Heart right ventricle (tissue), 16 donors: ENCODE results near the gene ZNF35. TPM values are rescaled to one million over a fixed set of nuclear protein-coding genes. Genes with fewer than 3 reads are reported as not detected.

ENCODE experiments used
- ATAC-seq, 8 donors: fragments of 200-7000 bp; cut with Tn5 transposase; one replicate each; pipeline ENCODE4 v1.9.1; 2020; ENCODE audit warnings: mild to moderate bottlenecking in 8 of 8, moderate library complexity in 8 of 8, moderate number of reproducible peaks in 1 of 8
- DNase-seq, 2 donors: peaks; one replicate each; pipeline ENCODE4 v3.0.0-alpha.2; 2020
- H3K27ac ChIP-seq, 10 donors: fragments of 200-600 bp; sonication (generic) in 2 of 10; one replicate each; pipeline versions ENCODE4 v1.5.0 to v1.8.0; 2020 to 2022; ENCODE audit warnings: mild to moderate bottlenecking in 3 of 10
- H3K27me3 ChIP-seq, 7 donors: fragments of 200-600 bp; one replicate each; pipeline ENCODE4 v1.8.0; 2021 to 2022; ENCODE audit warnings: mild to moderate bottlenecking in 2 of 7
- H3K36me3 ChIP-seq, 9 donors: fragments of 200-600 bp; sonication (generic) in 1 of 9; one replicate each; pipeline versions ENCODE4 v1.5.0 to v1.8.0; 2020 to 2022; ENCODE audit warnings: mild to moderate bottlenecking in 2 of 9
- H3K4me1 ChIP-seq, 9 donors: fragments of 200-600 bp; sonication (generic) in 1 of 9; one replicate each; pipeline versions ENCODE4 v1.5.0 to v1.8.0; 2020 to 2022; ENCODE audit warnings: mild to moderate bottlenecking in 4 of 9
- H3K4me3 ChIP-seq, 10 donors: fragments of 200-600 bp; sonication (generic) in 2 of 10; one replicate each; pipeline versions ENCODE4 v1.5.0 to v1.8.0; 2020 to 2022; ENCODE audit warnings: mild to moderate bottlenecking in 7 of 10, moderate library complexity in 2 of 10
- H3K9me3 ChIP-seq, 11 donors: fragments of 200-600 bp in 10 of 11; sonication (generic) in 2 of 11; one replicate each; pipeline versions ENCODE4 v1.5.0 to v1.8.0; 2013 to 2022; ENCODE audit warnings: mild to moderate bottlenecking in 2 of 11, control low read depth in 1 of 11, moderate library complexity in 1 of 11
- CTCF ChIP-seq, 9 donors: fragments of 200-600 bp; sonication (generic) in 2 of 9; IDR thresholded peaks; one replicate each; pipeline versions ENCODE4 v1.5.0 to v1.8.0; 2021 to 2022; ENCODE audit warnings: antibody characterized with exemption in 9 of 9, mild to moderate bottlenecking in 5 of 9, moderate library complexity in 1 of 9
- WGBS, 2 donors: extraction: QIAGEN DNeasy Blood & Tissue Kit; methylation state at CpG; one replicate each; pipeline ENCODE4 v1.1.7; 2013; ENCODE audit warnings: inconsistent platforms in 1 of 2; 5-methylcytosine and 5-hydroxymethylcytosine counted together
- intact Hi-C, 10 donors: fragments of 100-400 bp; cut with DNase I; formaldehyde crosslinking; loops; one replicate each; pipeline versions ENCODE4 v1.11.1 to v1.14.2; 2022
- polyA plus RNA-seq, 2 donors: library from polyadenylated mRNA; stranded (reverse); fragments of 200-250 nt; gene quantifications; one replicate each; pipeline ENCODE4 v1.2.3, GENCODE V29; 2013
- total RNA-seq, 10 donors: library from RNA; stranded (reverse); fragmentation: NEBNext Ultra II Directional in 3 of 10; extraction: Animal tissue kit (Norgen Biotek cat#: 25700) in 3 of 10; gene quantifications; one replicate each; pipeline versions ENCODE4 v1.2.1 to v1.2.4, GENCODE V29; 2021 to 2023
- donor health status: Arrhythmogenic right ventricular cardiomyopathy.
- donor health status: ischemic (EF 13 %, LVEDD 7.1; RV severe dilation, severe dysfunction).
- donor health status: healthy with polysubstance abuse.
- donor health status: DM: no; HTN: yes; CAD: no.
- donor health status: DM: no; HTN: no; CAD: no.
- donor health status: ischemic (EF 25% LVEDD 6.9; RV normal size, moderate dysfunction).
- donor health status: ischemic (EF 25% LVEDD 5.7; RV mildly dilated, moderate dysfunction).
- donor health status: healthy.
- donor health status: DM: yes; HTN: yes; CAD: no.
- donor health status: Ischemic cardiomyopathy.
- donor health status: ischemic (EF 35%, LVEDD 5.7; RV mildly dilated, moderate dysfunction).
- donor health status: nonischemic (EF 11% LVEDD 7.7; RV severe dilation, severe dysfunction).
- donor health status: DM: yes; HTN: yes; CAD: no.
- donor health status: PGD.
- donor health status: ischemic (EF 29% LVEDD 5.4; RV normal size, mild dysfunction).
- donor health status: nonischemic (EF 23%, LVEDD 6.1; RV moderate dilation, normal function).

The ZNF35 gene
- total and polyA plus RNA-seq, 12 donors = 4.1 to 10.2 (median 6.3) TPM

DNA sequence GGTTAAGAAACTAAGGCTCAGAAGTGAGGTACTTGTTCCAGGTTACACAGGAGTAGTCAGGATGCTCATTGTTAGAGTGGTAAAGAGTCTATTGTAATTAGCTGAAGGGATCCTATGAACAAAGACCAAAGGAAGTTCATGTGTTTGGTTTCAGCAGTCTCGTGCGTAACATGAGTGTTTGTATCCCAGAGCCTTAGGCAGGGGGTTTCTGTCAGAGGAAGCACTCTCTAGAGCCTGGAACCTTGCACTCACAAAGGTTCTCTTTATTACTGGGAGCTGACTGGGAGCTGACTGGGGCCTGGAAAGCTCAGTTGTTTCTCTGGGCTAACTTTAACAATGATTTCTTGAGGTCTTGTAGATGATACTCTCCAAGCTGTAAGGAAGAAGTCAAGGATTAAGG lies 19.8 kb upstream of the ZNF35 start:
- H3K4me1 ChIP-seq = peaks cover 0 to 37% (median 27%) of the 10 kb centered on the region in 9 donors
- H3K4me3 ChIP-seq = no peak overlapping the region
- H3K27me3 ChIP-seq = no peaks in the 10 kb centered on the region
- no peaks in the 10 kb centered on the region for H3K9me3 ChIP-seq
- WGBS, 2 donors = 82 to 90% methylated on average over 2 of the region's 2 CpGs
- ATAC-seq = no peak
- intact Hi-C loops = no loop called here
- no peak overlapping the region for H3K27ac ChIP-seq
- peaks cover 0 to 53% (median 25%) of the 10 kb centered on the region in 9 donors for H3K36me3 ChIP-seq
- TF ChIP-seq CTCF (IDR thresholded peaks at IDR 0.05) = no peak
- DNase-seq = no peak

DNA sequence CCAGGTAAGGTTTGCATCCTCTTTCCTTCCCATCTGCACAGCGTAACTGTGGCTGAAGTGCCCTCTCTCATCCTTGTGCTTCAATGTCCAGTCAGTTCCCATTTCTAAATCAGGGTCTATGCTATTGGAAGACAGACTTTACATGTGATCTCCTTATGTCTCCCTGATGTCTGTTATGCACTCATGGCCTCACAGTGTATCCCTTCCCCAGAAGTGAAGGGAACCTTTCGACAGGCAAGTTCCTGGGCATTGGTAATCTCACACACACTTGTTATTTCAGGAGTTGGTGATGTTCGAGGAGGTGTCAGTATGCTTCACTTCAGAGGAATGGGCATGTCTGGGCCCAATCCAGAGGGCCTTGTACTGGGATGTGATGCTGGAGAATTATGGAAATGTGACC lies 16.3 kb upstream of the ZNF35 start:
- 71 to 79% methylated on average over 3 of the region's 3 CpGs for WGBS, 2 donors
- peaks cover 0 to 14% (median 9%) of the 10 kb centered on the region in 9 donors for H3K4me1 ChIP-seq
- no peaks in the 10 kb centered on the region for H3K27me3 ChIP-seq
- no peak overlapping the region for H3K4me3 ChIP-seq
- no peak for TF ChIP-seq CTCF (IDR thresholded peaks at IDR 0.05)
- peaks cover 0 to 17% (median 1%) of the 10 kb centered on the region in 11 donors for H3K9me3 ChIP-seq
- ATAC-seq (no peak), DNase-seq (no peak)
- no peak overlapping the region for H3K27ac ChIP-seq
- H3K36me3 ChIP-seq = peaks cover 0 to 88% (median 50%) of the 10 kb centered on the region in 9 donors
- intact Hi-C loops = no loop called here

GRCh38 chr3:44642337-44642736 lies 6.2 kb upstream of the ZNF35 start:
- WGBS, 2 donors = 98 to 99% methylated on average over 4 of the region's 4 CpGs
- H3K9me3 ChIP-seq = peaks cover 0 to 100% (median 24%) of the 10 kb centered on the region in 11 donors
- no peak overlapping the region for H3K27ac ChIP-seq
- intact Hi-C loops = no loop called here
- TF ChIP-seq CTCF (IDR thresholded peaks at IDR 0.05) = no peak
- no peak for DNase-seq
- no peak overlapping the region for H3K4me3 ChIP-seq
- H3K27me3 ChIP-seq = no peaks in the 10 kb centered on the region
- peaks cover 0 to 81% (median 61%) of the 10 kb centered on the region in 9 donors for H3K36me3 ChIP-seq
- no peak for ATAC-seq
- H3K4me1 ChIP-seq = no peaks in the 10 kb centered on the region

DNA sequence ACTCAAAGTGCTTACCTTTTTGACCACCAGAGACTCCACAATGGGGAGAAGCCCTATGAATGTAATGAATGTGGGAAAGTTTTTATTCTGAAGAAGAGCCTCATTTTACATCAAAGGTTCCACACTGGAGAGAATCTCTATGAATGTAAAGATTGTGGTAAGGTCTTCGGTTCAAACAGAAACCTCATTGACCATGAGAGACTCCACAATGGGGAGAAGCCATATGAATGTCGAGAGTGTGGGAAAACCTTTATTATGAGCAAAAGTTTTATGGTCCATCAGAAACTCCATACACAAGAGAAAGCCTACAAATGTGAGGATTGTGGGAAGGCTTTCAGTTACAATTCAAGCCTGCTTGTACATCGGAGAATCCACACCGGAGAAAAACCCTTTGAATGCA lies 5.5 kb upstream of the ZNF35 start:
- Histone ChIP-seq H3K27ac (no peak overlapping the region), H3K9me3 (peaks cover 0 to 95% (median 22%) of the 10 kb centered on the region in 11 donors), H3K27me3 (no peaks in the 10 kb centered on the region), H3K4me3 (no peak overlapping the region), H3K4me1 (peaks cover 0 to 2% (median under 1%) of the 10 kb centered on the region in 9 donors), H3K36me3 (peaks cover 0 to 74% (median 55%) of the 10 kb centered on the region in 9 donors)
- no peak for TF ChIP-seq CTCF (IDR thresholded peaks at IDR 0.05)
- ATAC-seq (no peak), DNase-seq (no peak)
- WGBS, 2 donors = 98% methylated on average over 4 of the region's 4 CpGs
- intact Hi-C loops = no loop called here
